ENCODE measurements around the gene ARTN.

DNA sequence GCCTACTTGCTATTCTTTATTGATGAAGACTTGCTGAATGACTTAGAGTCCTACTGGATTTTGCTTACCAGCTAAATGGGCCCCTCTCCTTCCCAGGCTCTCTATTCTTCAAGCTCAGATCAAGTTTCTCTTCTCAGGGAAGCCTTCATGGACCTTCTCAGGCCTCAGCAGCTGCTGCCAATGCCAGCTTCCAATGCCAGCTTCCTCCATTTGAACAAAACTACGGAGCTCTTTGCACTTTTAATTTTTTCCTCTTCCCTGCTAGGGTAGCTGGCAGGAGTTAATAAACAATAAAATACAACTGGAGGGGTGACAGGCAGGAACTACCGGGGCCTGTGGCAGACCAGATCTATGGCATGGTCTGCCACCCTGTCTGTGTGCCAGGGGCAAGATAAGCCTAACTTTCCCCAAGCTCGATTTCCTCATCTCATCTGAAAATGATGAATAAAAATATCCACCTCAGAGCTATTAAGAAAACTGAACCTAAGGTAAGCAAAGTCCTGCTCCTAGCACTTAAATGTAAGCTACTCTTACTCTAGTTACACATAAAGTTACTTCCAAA lies 12.2 kb downstream of the ARTN start:
- TF ChIP-seq, protein P1, sequence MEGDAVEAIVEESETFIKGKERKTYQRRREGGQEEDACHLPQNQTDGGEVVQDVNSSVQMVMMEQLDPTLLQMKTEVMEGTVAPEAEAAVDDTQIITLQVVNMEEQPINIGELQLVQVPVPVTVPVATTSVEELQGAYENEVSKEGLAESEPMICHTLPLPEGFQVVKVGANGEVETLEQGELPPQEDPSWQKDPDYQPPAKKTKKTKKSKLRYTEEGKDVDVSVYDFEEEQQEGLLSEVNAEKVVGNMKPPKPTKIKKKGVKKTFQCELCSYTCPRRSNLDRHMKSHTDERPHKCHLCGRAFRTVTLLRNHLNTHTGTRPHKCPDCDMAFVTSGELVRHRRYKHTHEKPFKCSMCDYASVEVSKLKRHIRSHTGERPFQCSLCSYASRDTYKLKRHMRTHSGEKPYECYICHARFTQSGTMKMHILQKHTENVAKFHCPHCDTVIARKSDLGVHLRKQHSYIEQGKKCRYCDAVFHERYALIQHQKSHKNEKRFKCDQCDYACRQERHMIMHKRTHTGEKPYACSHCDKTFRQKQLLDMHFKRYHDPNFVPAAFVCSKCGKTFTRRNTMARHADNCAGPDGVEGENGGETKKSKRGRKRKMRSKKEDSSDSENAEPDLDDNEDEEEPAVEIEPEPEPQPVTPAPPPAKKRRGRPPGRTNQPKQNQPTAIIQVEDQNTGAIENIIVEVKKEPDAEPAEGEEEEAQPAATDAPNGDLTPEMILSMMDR (conservative IDR thresholded peaks at IDR 0.05): no peak
- no peak for TF ChIP-seq ZFX (IDR thresholded peaks at IDR 0.05)
